ENCODE data around the gene PHYH.
A peak's percentile ranks its signal among the peaks of the same experiment; 100 is the strongest.
"Not testable (repeated sequence)": the region's sequence is repeated elsewhere in the genome, so short reads cannot be mapped to it uniquely, and the experiment has no call there.

PHYH gene

GRCh38 chr10:13319166-13319565 is 19.3 kb upstream of the PHYH start:
- DNase-seq (ENCODE audit: low spot score), result no peak

- DNase-seq (ENCODE audit: low spot score), result no peak
Observed at GRCh38 chr10:13317474-13317873, 17.6 kb upstream of the PHYH start.

- no peak for DNase-seq (ENCODE audit: low spot score)
Observed at GRCh38 chr10:13316635-13317311, 16.9 kb upstream of the PHYH start.

GRCh38 chr10:13315361-13315760 is 15.5 kb upstream of the PHYH start:
- DNase-seq (ENCODE audit: low spot score), result no peak

- no peak for DNase-seq (ENCODE audit: low spot score)
Observed at GRCh38 chr10:13311177-13311575, 11.3 kb upstream of the PHYH start.

- DNase-seq (ENCODE audit: low spot score), result no peak
Observed at GRCh38 chr10:13310518-13311176, 10.8 kb upstream of the PHYH start.

GRCh38 chr10:13309792-13310191 is 9.9 kb upstream of the PHYH start:
- no peak for DNase-seq (ENCODE audit: low spot score)

- no peak for DNase-seq (ENCODE audit: low spot score)
Observed at GRCh38 chr10:13308096-13308495, 8.2 kb upstream of the PHYH start.

- DNase-seq (ENCODE audit: low spot score), result no peak
Observed at GRCh38 chr10:13306103-13306502, 6.2 kb upstream of the PHYH start.

GRCh38 chr10:13302821-13303555 is 3.1 kb upstream of the PHYH start:
- DNase-seq (ENCODE audit: low spot score), result no peak

GRCh38 chr10:13298748-13299436 is 972 bp downstream of the PHYH start:
- no peak for DNase-seq (ENCODE audit: low spot score)

GRCh38 chr10:13296476-13296875 is 3.4 kb downstream of the PHYH start:
- DNase-seq (ENCODE audit: low spot score), result no peak

GRCh38 chr10:13294784-13295183 is 5.1 kb downstream of the PHYH start:
- no peak for DNase-seq (ENCODE audit: low spot score)

- DNase-seq (ENCODE audit: low spot score), result no peak
Observed at GRCh38 chr10:13291821-13292773, 7.8 kb downstream of the PHYH start.

GRCh38 chr10:13291061-13291460 is 8.8 kb downstream of the PHYH start:
- no peak for DNase-seq (ENCODE audit: low spot score)

- no peak for DNase-seq (ENCODE audit: low spot score)
Observed at GRCh38 chr10:13284050-13284449, 15.8 kb downstream of the PHYH start.

- DNase-seq (ENCODE audit: low spot score), result not testable (repeated sequence)
Observed at GRCh38 chr10:13282348-13282747, 17.5 kb downstream of the PHYH start.

- no peak for DNase-seq (ENCODE audit: low spot score)
Observed at GRCh38 chr10:13276749-13277365, 23.0 kb downstream of the PHYH start.

- DNase-seq (ENCODE audit: low spot score), result not testable (repeated sequence)
Observed at GRCh38 chr10:13276146-13276545, 23.7 kb downstream of the PHYH start.

GRCh38 chr10:13272164-13272571 is 27.7 kb downstream of the PHYH start:
- peak; percentile 34 for DNase-seq (ENCODE audit: low spot score)

Measured in AG08396 (cell line).